Gastrocnemius medialis (tissue), 4 donors: ENCODE data around the gene CMBL.

Experiments
- CTCF ChIP-seq, 5 experiments: fragments of 450-650 bp in 3 of 5; fragments of 200-600 bp in 2 of 5; sonication (generic) in 2 of 5; IDR thresholded peaks in 4 of 5; conservative IDR thresholded peaks in 1 of 5; 1 replicate in 4 of 5; 2 replicates in 1 of 5; pipeline ENCODE4 v1.5.1; 2016 to 2019; ENCODE audit warnings: antibody characterized with exemption in 5 of 5, mild to moderate bottlenecking in 3 of 5, moderate library complexity in 3 of 5
- POLR2A ChIP-seq, 2 donors: fragments of 450-650 bp; IDR thresholded peaks; one replicate each; pipeline ENCODE4 v1.6.1; 2017; ENCODE audit warnings: antibody characterized with exemption in 2 of 2, mild to moderate bottlenecking in 2 of 2, moderate library complexity in 2 of 2

- TF ChIP-seq CTCF (IDR thresholded peaks at IDR 0.05 in 4 of 5, conservative IDR thresholded peaks at IDR 0.05 in 1 of 5) = no peak
- no peak for TF ChIP-seq POLR2A (IDR thresholded peaks at IDR 0.05)
These were observed 13.6 kb downstream of the CMBL start for GRCh38 chr5:10293907-10294662.
